Fibroblast of lung (primary cell): ENCODE measurements around the gene STARD13.

Source experiments
- CTCF ChIP-seq, 2 donors: IDR thresholded peaks in 1 of 2; conservative IDR thresholded peaks in 1 of 2; 1 replicate in 1 of 2; 2 replicates in 1 of 2; pipeline ENCODE4 v1.5.1; 2011 to 2012; ENCODE audit warnings: low read length in 2 of 2, control low read depth in 1 of 2, inconsistent platforms in 1 of 2, low read depth in 1 of 2, mild to moderate bottlenecking in 1 of 2
- EZH2 ChIP-seq: IDR thresholded peaks from 2 replicates; pipeline ENCODE4 v1.5.1; 2012; ENCODE audit warnings: low read length, control low read depth, mild to moderate bottlenecking; ENCODE audit errors: missing control alignments

GRCh38 chr13:33175991-33176390, 109.6 kb downstream of the STARD13 start:
- TF ChIP-seq CTCF (conservative IDR thresholded peaks at IDR 0.05 in 1 of 2, IDR thresholded peaks at IDR 0.05 in 1 of 2; ENCODE audit: low read depth in 1 of 2, low read length in 2 of 2): no peak
- no peak for TF ChIP-seq EZH2
